K562 (cell line): ENCODE measurements around the gene PRDM10. TPM values are rescaled to one million over a fixed set of nuclear protein-coding genes. Genes with fewer than 3 reads are reported as not detected.
A peak's percentile ranks its signal among the peaks of the same experiment; 100 is the strongest.

Source experiments
- ARID4B ChIP-seq: sonication (generic); formaldehyde crosslinking; IDR thresholded peaks from 2 replicates; pipeline ENCODE4 v1.8.0; 2022; ENCODE audit warnings: mild to moderate bottlenecking, missing genetic modification reagents
- CHD2 ChIP-seq: IDR thresholded peaks from 2 replicates; pipeline ENCODE4 v1.6.1; 2011; ENCODE audit warnings: low read depth, low read length
- CTCF ChIP-seq, 3 experiments: IDR thresholded peaks in 2 of 3; conservative IDR thresholded peaks in 1 of 3; 2 replicates each; pipeline ENCODE4 v1.5.1; 2011 to 2012; ENCODE audit warnings: low read length in 3 of 3, mild to moderate bottlenecking in 3 of 3, control low read depth in 2 of 3, improper control_type of control experiment in 1 of 3, inconsistent platforms in 1 of 3, low read depth in 1 of 3, mixed read lengths in 1 of 3, moderate library complexity in 1 of 3; ENCODE audit not compliant: insufficient read depth in 2 of 3
- EP400 ChIP-seq: fragments of 450-650 bp; IDR thresholded peaks from 2 replicates; pipeline ENCODE4 v1.6.1; 2017; ENCODE audit warnings: antibody characterized with exemption, mild to moderate bottlenecking, moderate library complexity
- ERF ChIP-seq: fragments of 450-650 bp; formaldehyde crosslinking; IDR thresholded peaks from 2 replicates; pipeline ENCODE4 v1.4.0; 2020; ENCODE audit warnings: mild to moderate bottlenecking, mixed read lengths
- HBP1 ChIP-seq: fragments of 450-650 bp; formaldehyde crosslinking; IDR thresholded peaks from 2 replicates; pipeline ENCODE4 v1.4.0; 2022; ENCODE audit warnings: missing genetic modification characterization
- HMGN3 ChIP-seq: IDR thresholded peaks from 2 replicates; pipeline ENCODE4 v1.6.1; 2011; ENCODE audit warnings: borderline replicate concordance, low read depth, mild to moderate bottlenecking, mixed read lengths, low read length; ENCODE audit not compliant: insufficient read length; ENCODE audit errors: extremely low read depth
- HNRNPH1 ChIP-seq: fragments of 200-400 bp; formaldehyde crosslinking; optimal IDR thresholded peaks from 2 replicates; pipeline ENCODE3; 2017; ENCODE audit warnings: low read depth, mild to moderate bottlenecking, low read length, moderate library complexity
- KLF6 ChIP-seq: fragments of 250-450 bp; sonication (Bioruptor Pico); IDR thresholded peaks from 2 replicates; pipeline ENCODE4 v1.4.0; 2020; ENCODE audit warnings: mild to moderate bottlenecking, moderate library complexity, borderline replicate concordance
- NCOA4 ChIP-seq: fragments of 450-650 bp; IDR thresholded peaks from 2 replicates; pipeline ENCODE4 v1.6.1; 2018; ENCODE audit warnings: mild to moderate bottlenecking; ENCODE audit not compliant: partially characterized antibody
- POLR2AphosphoS5 ChIP-seq: IDR thresholded peaks from 2 replicates; pipeline ENCODE4 v1.6.1; 2011; ENCODE audit warnings: mild to moderate bottlenecking, low read depth, low read length, moderate library complexity; ENCODE audit not compliant: control insufficient read depth, insufficient read depth
- TAF9B ChIP-seq: fragments of 450-650 bp; IDR thresholded peaks from 2 replicates; pipeline ENCODE4 v1.6.1; 2018; ENCODE audit warnings: mild to moderate bottlenecking; ENCODE audit not compliant: partially characterized antibody
- TARDBP ChIP-seq: fragments of 450-650 bp; IDR thresholded peaks from 2 replicates; pipeline ENCODE4 v1.6.1; 2016
- ZFP36 ChIP-seq: fragments of 150-350 bp; IDR thresholded peaks from 2 replicates; pipeline ENCODE4 v1.6.1; 2018; ENCODE audit warnings: low read length, low read depth; ENCODE audit not compliant: partially characterized antibody
- ZNF134 ChIP-seq: fragments of 250-450 bp; sonication (Bioruptor Pico); conservative IDR thresholded peaks from 2 replicates; pipeline ENCODE4 v1.4.0; 2020
- ZNF778 ChIP-seq: fragments of 450-650 bp; formaldehyde crosslinking; IDR thresholded peaks from 2 replicates; pipeline ENCODE4 v1.4.0; 2020; ENCODE audit warnings: mild to moderate bottlenecking, moderate library complexity
- polyA plus RNA-seq, 8 experiments: library from polyadenylated mRNA; depleted of rRNA in 4 of 8; stranded (reverse) in 5 of 8; unstranded in 3 of 8; fragments of >200 nt; fragmentation: Nextera tagmentation in 2 of 8; fragmentation: Illumina TruSeq in 1 of 8; extraction: Ambion mirVana in 2 of 8; extraction: Trizol in 1 of 8; gene quantifications; 2 replicates each; pipeline versions ENCODE4 v1.2.1 to v1.2.3, GENCODE V29; 2011 to 2014; ENCODE audit warnings: inconsistent platforms in 1 of 8, missing spikeins in 1 of 8
- total RNA-seq, 7 experiments: library from RNA; depleted of rRNA in 6 of 7; stranded (reverse); fragments of >200 nt in 6 of 7; fragmentation: Illumina TruSeq in 2 of 7; extraction: Trizol in 2 of 7; gene quantifications; 2 replicates each; pipeline versions ENCODE4 v1.2.1 to v1.2.3, GENCODE V29; 2011 to 2021; ENCODE audit warnings: low replicate concordance in 1 of 7

PRDM10 gene
- total and polyA plus RNA-seq, 9 of the 15 experiments (the other 6 are each of a cell fraction or from before 2014, with no cell fraction given): 0.89 to 9.3 (median 4.5) TPM

- TF ChIP-seq TARDBP (no peak), HBP1 (CRISPR knock-in tag) (0 out of 2 replicates have a peak, but pooled peaks have one; percentile 62), ZNF778 (CRISPR knock-in tag) (no peak), ZNF134 (CRISPR knock-in tag) (no peak), ARID4B (CRISPR knock-in tag) (peak; percentile 50; the same call in 1 of the 2 replicates), CTCF (IDR thresholded peaks at IDR 0.05 in 2 of 3, conservative IDR thresholded peaks at IDR 0.05 in 1 of 3; ENCODE audit: insufficient read depth in 2 of 3, low read depth in 1 of 3, low read length in 3 of 3) (no peak), POLR2AphosphoS5 (peak; percentile 67), NCOA4 (no peak), HNRNPH1 (no peak), CHD2 (peak; percentile 28; the same call in 1 of the 2 replicates), ERF (CRISPR knock-in tag) (0 out of 2 replicates have a peak, but pooled peaks have one; percentile 37), ZFP36 (no peak), EP400 (peak; percentile 61; the same call in 1 of the 2 replicates), HMGN3 (peak; percentile 70), KLF6 (CRISPR knock-in tag) (no peak), TAF9B (no peak)
Observed at GRCh38 chr11:129895126-129896041, 107.3 kb downstream of the PRDM10 start, which contains the start of gene NFRKB (continued).
